Prostate gland (tissue), 2 donors: ENCODE data around the gene TPRN. TPM values are rescaled to one million over a fixed set of nuclear protein-coding genes. Genes with fewer than 3 reads are reported as not detected.

ENCODE experiments used
- DNase-seq: peaks from one replicate; pipeline ENCODE4 v3.0.0-alpha.2; 2019; ENCODE audit warnings: low spot score
- H3K27ac ChIP-seq, 2 donors: fragments of 200-600 bp; sonication (generic); 2 replicates each; pipeline ENCODE4 v1.5.1; 2017 to 2019
- H3K27me3 ChIP-seq: fragments of 200-600 bp; sonication (generic); replicated peaks from 2 replicates; pipeline ENCODE4 v1.5.1; 2019; ENCODE audit not compliant: insufficient read depth
- H3K36me3 ChIP-seq, 2 donors: fragments of 200-600 bp; sonication (generic); 1 replicate in 1 of 2; 2 replicates in 1 of 2; pipeline versions ENCODE4 v1.5.1 to v1.8.1; 2017 to 2019
- H3K4me1 ChIP-seq: fragments of 200-600 bp; sonication (generic); replicated peaks from 2 replicates; pipeline ENCODE4 v1.5.1; 2019
- H3K4me3 ChIP-seq, 2 donors: fragments of 200-600 bp; sonication (generic); 2 replicates each; pipeline ENCODE4 v1.5.1; 2017 to 2019
- H3K9me3 ChIP-seq: fragments of 200-600 bp; sonication (generic); 2 replicates; pipeline ENCODE4 v1.5.1; 2017
- POLR2A ChIP-seq: fragments of 450-650 bp; IDR thresholded peaks from one replicate; pipeline ENCODE4 v1.6.1; 2016; ENCODE audit warnings: antibody characterized with exemption, mild to moderate bottlenecking
- POLR2AphosphoS5 ChIP-seq: sonication (generic); formaldehyde crosslinking; IDR thresholded peaks from one replicate; pipeline ENCODE4 v1.6.1; 2017; ENCODE audit warnings: antibody characterized with exemption
- WGBS: methylation state at CpG from one replicate; pipeline ENCODE4 v1.1.5; 2018; 5-methylcytosine and 5-hydroxymethylcytosine counted together
- intact Hi-C: fragments of 100-400 bp; cut with DNase I; formaldehyde crosslinking; loops from one replicate; pipeline ENCODE4 v1.14.2; 2022
- total RNA-seq, 2 donors: library from RNA; depleted of rRNA; stranded (reverse); fragments of >200 nt; gene quantifications; one replicate each; pipeline ENCODE4 v1.1.0, GENCODE V29; 2016
- TF ChIP-seq, protein P1 (sequence below), 4 experiments: fragments of 200-600 bp in 2 of 4; fragments of 450-650 bp in 2 of 4; sonication (generic) in 2 of 4; IDR thresholded peaks; 1 replicate in 3 of 4; 2 replicates in 1 of 4; pipeline ENCODE4 v1.5.1; 2016 to 2019; ENCODE audit warnings: antibody characterized with exemption in 4 of 4, mild to moderate bottlenecking in 2 of 4, moderate library complexity in 2 of 4

The TPRN gene
- total RNA-seq, 2 donors from 2014 or later, result 26.1 to 30.4 TPM

DNA sequence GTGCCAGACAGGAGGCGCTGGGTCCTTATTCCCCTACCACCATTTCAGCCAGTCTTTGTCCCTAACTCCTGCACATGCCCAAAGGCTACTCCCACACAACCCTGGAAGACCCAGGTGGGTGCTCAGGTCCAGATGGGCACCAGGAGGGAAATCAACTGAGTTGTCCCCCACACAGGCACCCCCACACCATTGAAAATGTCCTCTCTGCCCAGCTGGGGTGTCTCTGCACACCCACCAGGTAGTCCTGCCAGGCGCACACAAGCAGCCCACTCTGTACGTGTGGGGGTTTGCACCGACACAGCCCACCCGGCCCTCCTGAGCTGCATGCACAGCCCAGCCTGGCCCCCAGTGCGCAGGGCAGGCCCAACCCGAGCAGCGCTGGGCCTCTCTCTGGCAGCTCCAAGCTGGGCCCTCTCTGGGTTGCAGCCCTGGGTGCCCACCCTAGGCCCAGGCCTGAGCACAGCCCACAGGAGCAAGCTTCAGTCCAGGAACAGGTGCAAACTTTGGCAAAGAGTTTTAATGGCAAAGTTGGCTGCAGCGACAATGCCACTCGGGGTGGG, 19.3 kb upstream of the TPRN start:
- Histone ChIP-seq H3K4me3 (no peak overlapping the region), H3K27ac (no peak overlapping the region), H3K36me3 (no peaks in the 10 kb centered on the region), H3K4me1 (peaks cover 5% of the 10 kb centered on the region), H3K9me3 (no peaks in the 10 kb centered on the region), H3K27me3 (no peaks in the 10 kb centered on the region)
- intact Hi-C loops, result no loop called here
- TF ChIP-seq POLR2A, result no peak
- TF ChIP-seq, protein P1, sequence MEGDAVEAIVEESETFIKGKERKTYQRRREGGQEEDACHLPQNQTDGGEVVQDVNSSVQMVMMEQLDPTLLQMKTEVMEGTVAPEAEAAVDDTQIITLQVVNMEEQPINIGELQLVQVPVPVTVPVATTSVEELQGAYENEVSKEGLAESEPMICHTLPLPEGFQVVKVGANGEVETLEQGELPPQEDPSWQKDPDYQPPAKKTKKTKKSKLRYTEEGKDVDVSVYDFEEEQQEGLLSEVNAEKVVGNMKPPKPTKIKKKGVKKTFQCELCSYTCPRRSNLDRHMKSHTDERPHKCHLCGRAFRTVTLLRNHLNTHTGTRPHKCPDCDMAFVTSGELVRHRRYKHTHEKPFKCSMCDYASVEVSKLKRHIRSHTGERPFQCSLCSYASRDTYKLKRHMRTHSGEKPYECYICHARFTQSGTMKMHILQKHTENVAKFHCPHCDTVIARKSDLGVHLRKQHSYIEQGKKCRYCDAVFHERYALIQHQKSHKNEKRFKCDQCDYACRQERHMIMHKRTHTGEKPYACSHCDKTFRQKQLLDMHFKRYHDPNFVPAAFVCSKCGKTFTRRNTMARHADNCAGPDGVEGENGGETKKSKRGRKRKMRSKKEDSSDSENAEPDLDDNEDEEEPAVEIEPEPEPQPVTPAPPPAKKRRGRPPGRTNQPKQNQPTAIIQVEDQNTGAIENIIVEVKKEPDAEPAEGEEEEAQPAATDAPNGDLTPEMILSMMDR (IDR thresholded peaks at IDR 0.05), result no peak
- TF ChIP-seq POLR2AphosphoS5, result no peak
- WGBS, result 88% methylated on average over 9 of the region's 10 CpGs
- no peak for DNase-seq

DNA sequence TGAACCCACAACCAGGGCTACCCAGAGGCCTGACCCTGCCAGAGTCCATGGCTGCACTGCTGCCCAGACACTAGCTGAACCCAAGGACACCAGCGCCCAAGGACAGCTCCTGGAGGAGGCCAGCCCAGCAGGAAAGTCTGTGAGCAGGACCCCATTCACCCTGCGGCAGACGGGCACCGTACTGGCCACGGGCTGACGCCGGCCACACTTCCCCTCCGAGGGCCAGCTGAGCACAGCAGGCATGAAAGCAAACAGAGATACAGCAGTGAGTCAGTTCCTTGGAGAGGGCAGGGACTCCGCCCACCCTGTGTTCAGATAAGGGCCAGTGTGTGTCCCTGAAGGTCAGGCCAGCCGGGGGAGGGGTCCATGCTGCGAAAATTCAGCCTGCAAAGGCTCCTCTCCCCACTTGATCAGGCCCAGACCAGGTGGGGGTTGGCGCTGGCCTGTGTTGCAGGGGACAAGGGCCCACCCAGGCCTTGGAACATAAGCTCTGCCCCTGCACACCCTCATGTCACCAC, 18.3 kb upstream of the TPRN start:
- DNase-seq, result no peak
- 84% methylated on average over 12 of the region's 12 CpGs for WGBS
- H3K4me3 ChIP-seq, result no peak overlapping the region
- H3K27me3 ChIP-seq, result no peaks in the 10 kb centered on the region
- no peaks in the 10 kb centered on the region for H3K9me3 ChIP-seq
- TF ChIP-seq, protein P1 (IDR thresholded peaks at IDR 0.05), result no peak
- no peak for TF ChIP-seq POLR2A
- TF ChIP-seq POLR2AphosphoS5, result no peak
- intact Hi-C loops, result no loop called here
- H3K4me1 ChIP-seq, result peaks cover 5% of the 10 kb centered on the region
- peak overlapping the region in 1 of 2 donors; percentile 72 for H3K27ac ChIP-seq
- H3K36me3 ChIP-seq, result no peaks in the 10 kb centered on the region

DNA sequence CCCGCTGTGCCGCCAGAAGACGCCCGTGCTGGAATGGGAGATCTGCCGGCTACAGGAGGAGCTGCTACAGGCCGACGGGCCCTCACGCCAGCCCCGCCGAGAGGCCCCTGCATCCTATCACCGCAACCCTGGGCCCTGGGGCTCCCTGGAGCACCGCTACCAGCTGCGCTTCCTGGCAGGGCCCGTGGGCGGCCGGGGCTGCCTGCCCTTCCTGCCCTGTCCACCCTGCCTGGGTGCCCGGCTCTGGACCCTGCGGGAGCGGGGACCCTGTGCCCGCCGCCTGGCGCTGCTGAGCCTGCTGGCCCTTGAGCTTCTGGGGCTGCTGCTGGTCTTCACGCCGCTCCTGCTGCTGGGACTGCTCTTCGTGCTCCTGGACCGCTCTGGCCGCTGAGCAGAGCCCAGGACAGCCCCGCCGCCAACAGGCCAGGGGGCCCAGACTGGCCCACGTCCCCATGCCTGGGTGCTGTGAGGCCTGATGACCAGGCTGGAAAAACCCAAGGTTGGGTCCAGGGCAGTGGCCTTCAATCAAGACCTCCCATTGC, 17.7 kb upstream of the TPRN start:
- H3K27ac ChIP-seq, result peak overlapping the region; percentile 72 to 79

DNA sequence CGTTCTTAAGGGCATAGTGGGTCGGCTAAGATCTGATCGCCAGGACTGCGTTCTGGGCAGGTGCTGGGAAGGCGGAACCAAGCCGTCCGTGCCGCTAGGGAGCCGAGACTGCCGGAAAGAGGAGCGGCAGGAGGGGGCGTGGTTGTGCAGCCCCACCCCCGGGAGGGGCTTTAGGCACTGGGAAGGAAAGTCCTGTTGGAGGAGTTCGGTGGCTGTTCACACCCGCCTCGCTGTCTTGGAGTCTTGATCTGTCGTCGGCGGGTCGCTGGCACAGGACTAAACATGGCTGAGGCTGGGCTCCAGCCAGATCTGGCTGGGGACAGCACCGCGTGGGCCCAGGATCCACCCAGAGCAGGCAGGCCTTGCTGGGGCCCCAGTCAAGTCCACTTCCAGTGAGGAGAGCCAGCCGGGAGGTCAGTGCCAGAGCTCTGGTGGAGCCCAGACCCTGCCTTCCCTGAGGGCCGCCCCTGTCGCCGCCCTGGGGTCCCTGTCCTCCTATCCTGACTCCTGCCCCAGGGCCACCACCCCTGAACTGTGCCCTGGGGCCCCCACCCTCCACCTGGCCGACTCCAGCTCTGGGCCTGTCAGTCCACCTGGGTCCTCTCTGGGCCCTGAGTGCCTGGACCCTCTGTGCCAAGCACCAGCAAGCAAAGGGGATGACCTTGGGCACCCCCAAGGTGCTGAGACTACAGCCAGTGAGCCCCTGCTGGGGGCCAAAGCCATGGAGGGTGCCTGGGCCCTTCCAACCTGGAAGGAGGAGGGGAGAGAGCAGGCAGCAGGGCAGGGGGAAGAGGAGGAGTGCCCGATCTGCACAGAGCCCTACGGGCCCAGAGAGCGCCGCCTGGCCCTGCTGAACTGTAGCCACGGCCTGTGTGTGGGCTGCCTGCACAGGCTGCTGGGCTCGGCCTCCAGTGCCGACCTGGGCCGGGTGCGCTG, 17.0 kb upstream of the TPRN start:
- whole genome bisulfite sequencing, result 41% methylated on average over 35 of the region's 36 CpGs
- H3K27ac ChIP-seq, result peak overlapping the region; percentile 72 to 79

More for the DNA sequence above, 17.7 kb upstream of the TPRN start:
- peak overlapping the region in 1 of 2 donors; percentile 32 for H3K4me3 ChIP-seq
- no peak for DNase-seq
- no peaks in the 10 kb centered on the region for H3K9me3 ChIP-seq
- no peaks in the 10 kb centered on the region for H3K36me3 ChIP-seq
- peaks cover 5% of the 10 kb centered on the region for H3K4me1 ChIP-seq
- intact Hi-C loops, result no loop called here
- TF ChIP-seq POLR2A (no peak), POLR2AphosphoS5 (no peak)
- TF ChIP-seq, protein P1 (IDR thresholded peaks at IDR 0.05), result no peak
- WGBS, result 89% methylated on average over 30 of the region's 30 CpGs
- H3K27me3 ChIP-seq, result no peaks in the 10 kb centered on the region

More for the DNA sequence above, 17.0 kb upstream of the TPRN start:
- Histone ChIP-seq H3K4me1 (peaks cover 5% of the 10 kb centered on the region), H3K4me3 (peak overlapping the region; percentile 20 to 32), H3K9me3 (no peaks in the 10 kb centered on the region), H3K36me3 (no peaks in the 10 kb centered on the region), H3K27me3 (no peaks in the 10 kb centered on the region)
- intact Hi-C loops, result no loop called here
- DNase-seq, result peak; percentile 91
- peak; percentile 90 for TF ChIP-seq POLR2AphosphoS5
- TF ChIP-seq POLR2A, result peak; percentile 82
- TF ChIP-seq, protein P1 (IDR thresholded peaks at IDR 0.05), result peak in 2 of 4 experiments; percentile 39 to 56
